Femur (tissue), 1 donor: ENCODE measurements around the gene TARBP2.

ENCODE experiments used
- DNase-seq: peaks from one replicate; pipeline ENCODE4 v3.0.0-alpha.2; 2017

TARBP2 gene

DNA sequence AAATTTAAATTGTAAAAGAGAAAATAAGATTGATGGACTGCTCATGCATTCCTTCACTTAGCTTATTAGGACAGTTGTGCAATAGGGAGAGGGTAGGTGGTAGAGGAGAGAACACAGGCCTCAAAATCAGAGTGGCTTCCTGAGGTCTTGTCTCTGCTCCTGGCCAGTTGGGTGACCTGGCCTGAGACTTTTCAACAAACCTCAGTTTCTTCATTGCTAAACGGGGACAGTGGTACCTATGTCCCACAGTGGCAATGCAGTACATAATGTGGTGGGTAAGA is 4.4 kb upstream of the TARBP2 start:
- no peak for DNase-seq

DNA sequence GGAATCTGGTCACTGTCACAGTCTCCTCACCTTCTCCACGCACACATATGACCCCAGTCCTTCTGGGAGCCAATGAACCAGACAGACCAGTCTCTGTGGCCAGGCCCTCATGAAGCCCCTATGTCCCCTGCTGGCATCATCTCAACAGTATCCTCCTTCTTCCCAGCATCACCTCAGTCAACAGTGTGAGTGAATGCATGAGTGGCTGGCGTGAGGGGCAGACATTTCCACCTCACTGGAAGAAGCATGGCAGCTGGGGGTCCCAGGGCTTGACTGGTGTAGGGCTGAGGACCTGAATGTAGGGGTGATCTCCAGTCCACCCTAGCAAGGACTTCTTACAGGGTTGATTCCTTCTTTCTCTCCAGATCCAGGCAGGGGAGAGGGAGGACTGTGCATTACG is 3.6 kb upstream of the TARBP2 start:
- DNase-seq: no peak

DNA sequence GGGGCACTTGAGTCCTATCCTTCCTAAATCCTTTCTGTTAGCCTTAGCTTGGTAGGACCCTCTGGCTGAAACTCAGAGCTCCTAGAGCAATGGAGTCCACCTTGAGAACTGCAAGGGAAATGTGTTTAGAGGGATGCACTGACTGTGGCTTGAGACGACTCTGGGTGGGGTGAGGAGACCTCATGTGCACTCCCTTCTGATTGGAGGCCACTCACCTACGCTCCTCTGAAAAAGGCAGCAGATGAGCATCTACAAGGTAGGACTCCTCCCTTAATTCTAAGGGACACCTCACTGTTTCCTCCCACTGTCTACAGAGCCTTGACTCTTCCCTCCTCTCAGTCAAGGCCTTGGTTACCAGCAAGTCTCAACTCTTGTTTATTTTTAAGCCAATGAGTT is 2.9 kb upstream of the TARBP2 start:
- no peak for DNase-seq

DNA sequence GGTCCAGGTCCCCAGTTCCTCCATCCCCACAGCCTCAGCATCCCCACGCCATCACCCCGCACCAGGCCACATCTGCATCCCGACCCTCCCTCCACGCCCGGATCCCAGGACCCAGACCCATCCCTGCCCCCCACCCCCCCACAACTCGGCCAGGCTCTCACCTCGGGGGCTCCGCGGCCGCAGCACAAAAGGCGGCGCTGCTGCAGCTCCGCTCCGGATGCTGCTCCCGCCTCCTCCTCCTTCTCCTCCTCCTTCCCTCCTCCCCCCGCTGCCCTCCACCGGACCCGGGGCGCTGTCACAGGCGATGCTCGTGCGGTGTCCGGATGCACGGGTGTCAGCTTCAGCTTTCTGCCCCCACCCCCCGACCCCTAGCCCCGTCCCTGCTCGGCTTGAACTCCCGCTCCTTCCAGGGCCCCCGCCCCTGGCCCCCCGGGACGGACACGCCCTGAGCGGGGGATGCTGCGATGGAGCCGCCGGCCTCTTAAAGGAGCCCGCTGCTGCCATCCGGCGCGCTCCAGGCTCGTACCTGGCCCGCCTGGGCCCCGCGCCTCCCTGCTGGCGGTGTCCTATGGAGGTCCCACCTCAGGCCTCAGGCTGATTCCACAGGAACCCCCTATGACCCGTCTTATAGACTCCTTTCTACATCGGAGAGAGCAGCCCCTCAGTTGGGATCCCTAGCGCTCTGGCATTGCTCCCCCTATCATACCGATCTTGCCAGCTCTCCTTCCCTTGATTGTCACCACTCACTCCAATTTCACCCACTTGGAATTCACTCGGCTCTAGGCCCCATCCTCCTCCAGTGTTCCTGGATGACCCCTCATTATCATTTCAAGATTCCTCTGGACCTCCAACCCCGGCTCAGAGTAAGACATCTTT is 1.6 kb upstream of the TARBP2 start, which contains the start of gene MAP3K12:
Gene MAP3K12 (minus strand): TSS at position 193 of the 876 bp plus-strand sequence. CDS start 12,067 bp downstream, outside the sequence.
- DNase-seq: peak; percentile 81

DNA sequence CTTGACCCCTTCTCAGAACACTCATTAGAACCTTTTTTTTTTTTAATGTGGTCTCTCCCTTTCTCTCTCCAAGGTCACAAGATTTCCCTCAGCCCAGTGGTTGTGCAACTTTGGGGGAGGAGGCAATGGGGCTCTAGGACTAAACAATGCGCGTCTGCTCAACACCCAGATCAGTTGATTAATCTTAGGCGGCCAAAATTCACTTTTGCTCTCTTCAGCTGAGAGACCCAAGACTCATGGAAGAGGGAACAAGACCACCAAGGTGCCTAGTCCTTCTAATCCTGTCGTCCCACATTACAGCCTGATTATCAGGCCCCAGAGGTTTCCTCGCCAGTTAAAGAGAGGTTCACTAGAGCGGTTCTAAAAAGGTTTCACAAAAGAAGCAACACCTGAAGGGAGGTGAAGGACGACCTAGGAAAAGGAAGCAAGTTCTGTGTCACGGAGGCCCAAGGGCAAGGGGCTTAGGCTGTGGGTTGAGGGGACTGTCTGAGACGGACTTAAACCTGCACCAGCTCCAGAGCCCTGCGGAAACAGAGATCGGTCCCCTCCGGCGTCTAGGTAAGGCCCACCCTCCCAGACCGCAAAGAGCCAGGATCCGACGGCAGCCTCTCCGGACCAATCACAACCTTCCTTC is 824 bp upstream of the TARBP2 start:
- peak; percentile 58 for DNase-seq

DNA sequence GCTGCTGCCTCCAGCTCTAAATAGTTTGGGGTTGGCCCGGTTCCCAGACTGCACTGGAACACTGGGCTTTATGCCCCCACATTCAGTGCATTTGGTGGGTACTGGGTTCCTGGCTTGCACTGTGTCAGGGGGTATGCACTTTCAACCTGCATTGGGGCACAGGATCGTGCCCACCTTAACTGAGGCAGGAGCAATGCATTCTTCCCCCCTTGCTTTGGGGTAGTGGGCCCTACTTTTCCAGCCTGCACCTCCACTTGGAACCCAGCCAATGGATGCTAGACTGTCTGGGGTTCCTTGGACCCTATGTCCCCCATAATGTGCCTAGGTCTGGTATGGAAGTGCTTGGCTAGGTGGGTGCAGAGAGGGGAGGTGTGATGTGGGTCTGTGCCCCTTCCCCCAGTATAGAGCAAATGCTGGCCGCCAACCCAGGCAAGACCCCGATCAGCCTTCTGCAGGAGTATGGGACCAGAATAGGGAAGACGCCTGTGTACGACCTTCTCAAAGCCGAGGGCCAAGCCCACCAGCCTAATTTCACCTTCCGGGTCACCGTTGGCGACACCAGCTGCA is 615 bp downstream of the TARBP2 start:
- DNase-seq: no peak

DNA sequence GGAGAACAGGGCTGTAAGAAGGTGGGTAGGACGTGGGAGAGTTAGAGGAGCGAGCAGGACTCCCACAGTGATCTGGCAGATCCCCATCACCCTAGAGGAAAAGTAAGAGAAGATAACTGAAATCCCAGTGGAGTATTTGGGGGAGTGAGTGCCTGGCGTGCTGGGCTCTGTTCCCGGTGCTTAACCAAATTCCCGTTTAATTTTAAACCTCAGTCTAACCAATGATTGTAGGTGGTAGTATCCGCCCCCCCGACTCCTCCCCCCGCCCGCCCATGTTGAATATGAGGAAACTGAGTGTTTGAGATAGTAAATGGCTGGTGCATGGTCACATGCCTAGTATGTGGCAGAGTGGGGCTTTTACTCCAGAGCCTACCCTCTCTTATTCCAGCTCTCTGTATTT is 1.2 kb downstream of the TARBP2 start:
- peak; percentile 50 for DNase-seq

DNA sequence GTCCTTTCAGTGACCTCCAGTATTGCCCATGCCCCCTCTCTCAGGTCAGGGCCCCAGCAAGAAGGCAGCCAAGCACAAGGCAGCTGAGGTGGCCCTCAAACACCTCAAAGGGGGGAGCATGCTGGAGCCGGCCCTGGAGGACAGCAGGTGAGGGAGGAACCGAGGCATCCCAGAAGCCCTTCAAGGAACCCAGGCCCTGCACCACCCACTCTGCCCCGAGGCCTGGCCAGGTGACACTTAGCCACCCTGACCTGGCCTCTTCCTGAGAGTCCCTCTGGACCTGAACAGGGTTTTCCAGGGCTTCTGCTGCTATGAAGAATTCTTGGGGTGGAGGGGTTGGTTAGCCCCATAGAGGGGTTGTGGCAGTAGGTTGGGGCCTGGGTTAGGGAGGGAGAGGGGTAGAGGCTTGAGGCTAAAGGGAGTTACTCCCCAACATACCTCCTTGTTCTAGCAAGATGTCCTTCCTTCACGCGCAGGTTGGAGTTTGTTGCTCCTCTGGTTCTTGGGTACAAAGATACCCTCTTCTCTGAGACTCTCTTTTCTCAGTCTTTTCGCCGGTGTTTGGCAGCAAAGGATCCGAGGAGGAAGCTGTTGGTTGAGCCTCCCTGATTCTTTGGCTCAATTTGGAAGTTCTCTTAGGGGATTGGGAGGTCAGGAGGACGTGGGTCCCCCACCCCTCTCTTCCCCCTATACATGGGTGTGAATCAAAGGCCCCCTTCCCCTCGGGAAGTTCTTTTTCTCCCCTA is 2.1 kb downstream of the TARBP2 start:
- peak; percentile 25 for DNase-seq

DNA sequence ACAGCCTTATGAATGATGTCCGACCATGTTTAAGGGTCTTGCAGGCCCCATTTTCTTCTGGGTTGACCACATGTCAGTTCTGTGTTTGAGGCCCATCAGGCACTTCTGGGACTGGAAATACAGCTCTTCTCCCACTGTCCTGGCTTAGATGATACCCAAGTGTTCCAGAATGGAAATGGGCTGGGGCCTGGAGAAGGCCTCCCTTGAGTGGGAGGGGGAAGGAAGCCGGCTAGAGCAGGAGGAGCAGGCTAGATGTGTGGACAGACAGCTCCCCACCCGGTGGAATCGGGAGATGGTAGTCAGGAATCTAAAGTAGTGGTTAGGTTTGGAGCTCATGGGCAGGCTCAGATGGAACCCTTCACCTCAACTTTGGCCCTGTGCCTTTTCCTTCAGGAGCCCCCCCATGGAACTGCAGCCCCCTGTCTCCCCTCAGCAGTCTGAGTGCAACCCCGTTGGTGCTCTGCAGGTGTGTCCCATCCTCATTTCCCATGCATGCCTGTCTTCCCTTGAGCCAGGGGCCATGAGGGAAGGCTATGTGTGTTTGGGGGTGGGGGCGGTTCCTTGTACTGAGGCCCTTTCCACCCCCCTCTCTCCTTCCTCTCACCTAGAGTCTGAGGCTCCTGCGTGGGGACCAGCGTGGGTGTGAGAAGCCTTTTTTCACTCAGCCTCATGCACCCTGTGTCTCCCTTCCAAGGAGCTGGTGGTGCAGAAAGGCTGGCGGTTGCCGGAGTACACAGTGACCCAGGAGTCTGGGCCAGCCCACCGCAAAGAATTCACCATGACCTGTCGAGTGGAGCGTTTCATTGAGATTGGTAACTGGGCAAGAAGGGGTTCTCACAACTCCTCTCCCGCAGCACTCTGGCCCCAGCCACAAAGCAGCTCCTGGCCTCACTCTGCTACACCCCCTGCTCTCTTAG is 3.2 kb downstream of the TARBP2 start:
- DNase-seq: no peak

DNA sequence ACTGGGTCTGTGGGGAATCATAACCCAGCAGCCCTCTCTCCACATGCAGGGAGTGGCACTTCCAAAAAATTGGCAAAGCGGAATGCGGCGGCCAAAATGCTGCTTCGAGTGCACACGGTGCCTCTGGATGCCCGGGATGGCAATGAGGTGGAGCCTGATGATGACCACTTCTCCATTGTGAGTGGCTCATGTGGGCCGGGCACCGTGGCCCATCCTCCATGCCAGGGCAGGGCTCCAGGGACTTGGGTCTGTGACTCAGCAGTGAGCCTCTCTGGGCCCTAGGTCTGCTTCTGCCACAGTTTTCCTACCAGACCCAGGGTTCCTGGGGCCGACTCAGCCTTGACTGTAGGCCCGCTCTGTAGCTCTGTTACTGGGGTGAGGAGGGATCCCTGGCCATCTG is 4.0 kb downstream of the TARBP2 start:
- DNase-seq: no peak

DNA sequence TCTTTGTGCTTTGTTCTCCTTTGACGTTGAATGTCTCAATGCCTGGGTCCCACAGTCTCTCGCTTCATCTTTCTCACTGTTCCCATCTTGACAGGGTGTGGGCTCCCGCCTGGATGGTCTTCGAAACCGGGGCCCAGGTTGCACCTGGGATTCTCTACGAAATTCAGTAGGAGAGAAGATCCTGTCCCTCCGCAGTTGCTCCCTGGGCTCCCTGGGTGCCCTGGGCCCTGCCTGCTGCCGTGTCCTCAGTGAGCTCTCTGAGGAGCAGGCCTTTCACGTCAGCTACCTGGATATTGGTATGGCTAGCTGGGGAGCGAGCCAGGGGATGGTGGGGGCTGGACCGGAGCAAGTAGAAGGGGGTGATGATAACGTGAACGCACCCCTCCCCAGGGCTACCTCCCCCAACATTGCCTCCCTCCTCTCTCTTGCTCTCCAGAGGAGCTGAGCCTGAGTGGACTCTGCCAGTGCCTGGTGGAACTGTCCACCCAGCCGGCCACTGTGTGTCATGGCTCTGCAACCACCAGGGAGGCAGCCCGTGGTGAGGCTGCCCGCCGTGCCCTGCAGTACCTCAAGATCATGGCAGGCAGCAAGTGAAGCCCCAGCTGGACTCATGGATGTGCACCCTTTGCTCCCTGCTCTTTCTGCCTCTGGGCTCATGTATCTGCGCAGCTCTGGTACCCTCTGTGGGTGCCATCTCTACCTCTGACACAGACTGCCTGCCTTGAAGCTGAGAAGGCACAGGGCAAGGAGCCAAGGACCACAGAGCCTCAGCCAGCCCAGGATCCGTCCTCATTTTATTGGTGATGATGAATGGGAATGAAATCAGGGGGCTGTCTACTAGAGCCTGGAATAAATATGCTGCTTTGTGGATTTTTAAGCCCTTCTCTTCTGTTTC is 4.7 kb downstream of the TARBP2 start:
- peak; percentile 21 for DNase-seq

DNA sequence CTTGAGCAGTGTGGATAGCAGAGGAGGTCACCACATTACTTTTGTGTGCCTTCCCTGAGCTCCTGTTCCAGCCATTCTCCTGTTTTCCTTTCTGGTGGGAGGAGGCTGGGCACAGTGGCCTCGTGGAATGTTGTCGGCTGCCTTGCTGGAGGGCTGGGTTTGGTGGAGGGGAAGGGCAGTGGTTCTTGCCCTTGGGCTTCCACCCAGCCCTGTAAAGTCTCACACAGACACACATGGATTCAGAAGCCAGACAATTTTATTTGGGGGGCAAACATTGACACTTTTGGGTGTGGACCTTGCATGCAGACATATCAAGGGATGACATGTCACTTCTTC is 5.3 kb downstream of the TARBP2 start:
- DNase-seq: peak; percentile 20

DNA sequence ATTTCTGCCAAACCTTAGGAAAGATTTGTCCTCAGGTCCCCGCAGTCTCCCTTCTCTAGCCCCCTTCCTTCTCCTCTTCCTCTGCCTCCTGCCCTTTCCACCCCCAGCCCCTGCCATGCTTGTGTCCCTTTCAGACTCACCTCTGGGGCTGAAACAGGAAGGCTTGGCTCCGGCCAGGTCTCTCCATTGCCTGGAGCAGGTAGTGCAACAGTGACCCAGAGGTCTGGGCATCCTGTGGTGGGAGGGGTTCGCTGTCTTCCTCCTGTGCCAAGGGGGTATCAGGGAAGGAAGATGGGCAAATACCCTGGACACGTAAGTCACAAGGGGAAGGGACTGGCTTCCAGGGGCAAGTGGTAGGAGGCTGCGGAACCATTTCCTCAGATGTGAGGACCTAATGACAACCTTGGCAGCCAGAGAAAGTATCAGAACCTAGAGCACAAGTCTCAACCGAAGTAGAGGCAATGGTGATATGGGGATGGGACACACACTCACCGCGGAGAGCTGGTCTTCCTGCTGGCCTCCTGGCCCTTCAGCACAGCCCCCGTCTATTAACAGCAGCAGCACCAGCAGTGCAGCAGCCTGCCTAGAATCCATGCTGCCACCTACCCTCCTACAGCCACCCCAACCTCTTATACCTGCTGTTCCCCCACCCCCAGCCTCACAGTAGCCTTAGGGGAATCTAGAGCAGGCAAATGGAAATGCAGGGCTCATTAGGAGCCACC is 6.0 kb downstream of the TARBP2 start, which contains the start of gene NPFF:
Gene NPFF (minus strand): TSS at position 604 of the 722 bp plus-strand sequence. CDS start 10 bp downstream, at position 594.
- DNase-seq: peak; percentile 12

DNA sequence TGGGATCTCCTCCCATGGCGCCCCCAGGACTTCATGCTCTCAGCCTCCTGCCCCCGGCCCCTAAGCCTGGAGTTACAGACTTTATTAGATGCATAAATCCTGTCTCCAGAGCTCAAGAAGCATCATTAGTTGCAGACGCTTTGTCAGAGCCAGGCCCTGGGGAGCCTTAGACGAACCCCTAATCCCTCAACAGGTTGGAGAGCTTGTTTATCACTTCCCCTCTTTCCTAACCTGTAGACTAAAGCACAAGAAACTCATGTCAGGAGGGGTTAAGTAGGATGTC is 6.5 kb downstream of the TARBP2 start:
- DNase-seq: peak; percentile 12

DNA sequence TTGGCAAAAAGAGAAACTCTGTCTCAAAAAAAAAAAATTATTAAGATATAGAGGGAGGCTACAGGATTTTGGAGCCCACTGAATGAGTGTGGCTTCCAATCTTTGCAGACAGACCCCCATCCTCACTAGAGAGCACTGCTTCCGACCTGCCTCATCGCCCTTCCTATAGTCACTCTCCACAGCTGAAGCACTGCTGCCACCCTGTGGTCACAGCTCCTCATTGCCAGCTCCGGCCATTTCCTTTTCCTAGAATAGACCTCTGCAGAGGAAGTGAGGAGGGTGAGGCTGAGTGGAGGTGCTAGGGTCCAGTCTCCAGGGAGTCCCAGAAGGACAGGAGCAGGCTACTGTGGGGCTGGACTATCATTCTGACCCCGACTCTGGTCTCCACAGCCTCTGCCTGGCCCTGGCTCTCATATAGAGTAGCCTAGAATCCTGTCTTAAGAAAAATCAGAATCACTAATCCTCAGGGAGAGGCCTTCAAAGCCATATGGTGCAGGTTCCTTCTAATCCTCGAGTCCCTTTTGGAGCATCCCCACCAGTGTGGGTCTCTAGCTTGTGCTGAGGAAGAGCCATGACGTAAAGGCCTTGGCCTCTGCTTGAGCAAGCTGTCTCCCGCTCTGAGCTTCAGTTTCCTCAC is 7.6 kb downstream of the TARBP2 start:
- DNase-seq: peak; percentile 90

DNA sequence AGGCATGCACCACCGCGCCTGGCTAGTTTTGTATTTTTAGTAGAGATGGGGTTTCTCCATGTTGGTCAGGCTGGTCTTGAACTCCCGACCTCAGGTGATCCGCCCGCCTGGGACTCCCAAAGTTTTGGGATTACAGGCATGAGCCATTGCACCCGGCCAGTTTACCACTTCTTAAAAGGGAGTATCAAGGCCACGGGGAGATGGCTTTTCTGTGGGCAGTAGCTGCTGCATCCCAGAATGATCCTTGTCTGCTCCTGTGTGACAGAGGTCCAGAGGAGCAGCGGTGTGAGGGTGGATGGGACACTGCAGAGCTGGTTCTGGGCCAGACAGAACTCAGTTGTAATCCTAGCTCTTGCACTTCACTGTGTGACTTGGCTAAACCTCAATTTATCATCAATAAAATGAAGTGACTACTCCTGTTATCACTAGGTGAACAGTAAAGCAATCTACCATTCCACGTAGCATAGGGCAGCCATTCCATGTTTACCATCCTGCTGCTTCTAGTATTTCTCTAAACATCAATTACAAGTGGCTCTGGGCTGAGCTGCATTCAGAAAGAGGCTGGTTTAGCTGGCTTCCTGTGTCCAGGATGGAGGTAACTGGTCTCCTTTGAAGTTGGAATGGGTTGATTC is 9.2 kb downstream of the TARBP2 start:
- no peak for DNase-seq

DNA sequence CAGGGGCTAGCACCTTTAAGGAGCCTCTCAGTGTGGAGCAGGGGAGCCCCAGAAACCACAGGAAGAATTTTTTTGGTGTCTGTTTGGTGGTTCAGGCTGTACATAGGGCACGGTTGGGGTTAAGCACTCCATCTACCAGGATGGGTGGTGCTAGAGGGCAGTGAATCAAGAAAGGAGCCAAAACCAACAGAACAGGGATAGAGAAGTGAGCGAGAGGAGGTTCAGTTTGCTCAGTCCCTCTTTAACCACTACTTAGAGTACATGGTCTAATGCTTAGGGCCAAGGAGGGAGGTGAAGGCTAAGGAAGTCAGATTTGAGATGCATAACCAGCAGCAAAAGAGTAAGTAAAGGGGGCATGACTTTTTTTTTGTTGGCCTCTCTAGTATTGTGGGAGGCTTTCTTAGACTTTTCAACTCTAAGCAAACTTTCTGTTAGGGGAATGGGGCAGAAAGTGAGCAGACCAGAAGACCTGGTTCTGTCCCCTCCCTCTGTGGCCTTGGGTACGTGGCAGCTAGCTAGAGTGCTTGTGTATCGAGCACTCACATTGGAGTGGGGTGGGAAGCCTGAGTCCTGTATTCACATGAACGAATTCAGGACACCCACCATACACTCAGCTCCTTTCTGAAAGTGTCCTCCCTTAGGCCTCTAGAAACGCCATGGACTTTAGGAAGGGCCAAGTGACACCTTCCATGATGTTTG is 12.8 kb downstream of the TARBP2 start:
- no peak for DNase-seq

DNA sequence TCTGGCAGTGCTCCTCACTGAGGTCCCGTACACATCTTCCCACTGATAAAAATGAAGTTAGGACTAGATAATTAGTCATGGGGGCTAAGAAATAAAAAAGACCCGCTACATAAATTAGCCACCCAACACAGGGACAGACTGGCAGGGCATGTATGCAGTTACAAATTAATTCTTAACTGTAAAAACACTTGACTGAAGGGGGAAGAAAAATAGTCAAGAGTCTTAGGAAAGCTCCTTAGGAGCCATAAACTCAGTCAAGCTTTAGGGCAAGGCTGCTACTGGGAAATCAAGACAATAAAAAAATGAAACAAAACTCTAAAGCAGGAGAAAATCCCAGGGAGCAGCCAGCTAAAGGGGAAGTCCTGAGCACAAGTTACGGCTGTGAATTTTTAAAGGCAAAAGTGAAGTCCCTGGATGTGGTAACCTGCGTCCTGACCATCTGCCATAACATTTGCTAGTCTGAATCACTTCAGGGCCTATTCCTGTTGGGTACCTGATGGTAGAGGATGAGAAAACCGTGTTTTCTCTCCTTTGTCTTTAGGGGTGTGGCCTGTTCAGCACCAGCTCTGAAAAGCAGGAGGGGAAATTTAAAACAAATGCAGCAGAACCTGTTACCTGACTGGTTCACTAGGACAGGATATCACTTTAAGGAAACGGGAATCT is 13.7 kb downstream of the TARBP2 start:
- no peak for DNase-seq

DNA sequence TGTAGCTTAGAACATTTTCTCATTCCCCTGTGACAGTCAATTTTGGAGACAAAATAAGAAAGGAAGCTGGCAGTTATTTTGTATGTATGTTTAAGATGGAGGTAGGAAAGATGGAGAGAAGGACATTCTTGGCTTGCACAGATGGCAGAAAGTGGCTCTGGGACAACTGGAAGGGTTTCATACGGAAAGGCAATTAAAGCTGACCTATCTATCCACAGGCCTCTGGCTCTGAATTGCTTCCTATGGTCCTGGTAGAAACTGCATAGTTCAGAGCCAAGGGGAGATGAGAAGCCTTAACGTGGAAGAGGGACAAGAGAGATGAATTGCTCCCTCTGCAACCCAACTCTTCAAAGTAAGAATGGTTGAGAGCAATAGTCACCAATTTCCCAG is 14.2 kb downstream of the TARBP2 start:
- no peak for DNase-seq
